GM12872 (cell line): ENCODE measurements around the gene PPP1R27.

Source experiments
- CTCF ChIP-seq: IDR thresholded peaks from 3 replicates; pipeline ENCODE4 v1.5.1; 2011; ENCODE audit warnings: low read depth, mild to moderate bottlenecking, low read length, moderate library complexity; ENCODE audit not compliant: insufficient read depth

The PPP1R27 gene

GRCh38 chr17:81801327-81801726, 33.5 kb downstream of the PPP1R27 start:
- no peak for TF ChIP-seq CTCF

- no peak for TF ChIP-seq CTCF
Measured at GRCh38 chr17:81794509-81794908, 40.3 kb downstream of the PPP1R27 start.

GRCh38 chr17:81794074-81794476, 40.8 kb downstream of the PPP1R27 start:
- no peak for TF ChIP-seq CTCF

GRCh38 chr17:81792675-81793615, 41.9 kb downstream of the PPP1R27 start:
- TF ChIP-seq CTCF = no peak
